NCI-H2227 (cell line): ENCODE data around the gene RPL37A.

Experiments used
- DNase-seq: peaks from one replicate; lab custom pipeline; 2025; ENCODE audit not compliant: unreplicated experiment; lab: John Stamatoyannopoulos, UW

Gene RPL37A

DNA sequence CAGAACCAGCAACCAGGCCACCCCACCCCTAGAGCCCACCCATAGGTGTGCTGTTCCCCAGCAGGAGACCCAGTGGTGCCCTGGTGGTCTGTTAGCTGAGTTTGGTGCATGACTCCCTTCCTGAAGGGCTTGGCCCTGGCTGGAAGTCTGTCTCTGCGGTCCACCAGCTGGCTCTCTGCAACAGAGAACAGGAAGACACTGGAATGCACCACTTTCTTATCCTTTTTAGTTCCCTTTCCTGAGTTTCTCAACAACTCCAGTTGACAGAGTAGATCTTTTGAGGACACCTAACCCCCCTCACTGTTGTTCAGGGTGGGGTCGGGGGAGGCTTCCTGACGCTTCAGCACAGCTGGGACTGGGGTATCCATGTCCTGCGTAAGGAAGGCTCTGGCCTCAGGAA, 11.9 kb upstream of the RPL37A start:
- DNase-seq = no peak

DNA sequence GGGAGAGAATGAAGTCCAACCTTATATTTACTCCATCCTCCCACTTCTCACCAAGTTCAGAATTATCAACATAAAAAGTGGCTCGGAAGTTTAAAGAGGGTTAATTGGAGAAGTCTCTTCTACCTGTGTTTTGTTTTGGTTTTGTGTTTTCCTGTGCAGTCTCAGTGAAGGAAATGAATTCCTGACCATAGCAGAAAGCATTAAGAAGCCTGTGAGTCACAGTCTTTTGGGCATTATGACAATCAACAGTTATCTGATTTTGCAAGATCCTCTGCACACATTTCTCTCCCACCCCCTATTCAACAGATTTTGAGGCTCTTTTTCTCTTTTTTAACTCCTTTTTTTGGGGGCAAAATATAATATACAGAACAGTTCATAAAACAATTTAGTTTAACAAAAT, 8.6 kb upstream of the RPL37A start:
- no peak for DNase-seq

DNA sequence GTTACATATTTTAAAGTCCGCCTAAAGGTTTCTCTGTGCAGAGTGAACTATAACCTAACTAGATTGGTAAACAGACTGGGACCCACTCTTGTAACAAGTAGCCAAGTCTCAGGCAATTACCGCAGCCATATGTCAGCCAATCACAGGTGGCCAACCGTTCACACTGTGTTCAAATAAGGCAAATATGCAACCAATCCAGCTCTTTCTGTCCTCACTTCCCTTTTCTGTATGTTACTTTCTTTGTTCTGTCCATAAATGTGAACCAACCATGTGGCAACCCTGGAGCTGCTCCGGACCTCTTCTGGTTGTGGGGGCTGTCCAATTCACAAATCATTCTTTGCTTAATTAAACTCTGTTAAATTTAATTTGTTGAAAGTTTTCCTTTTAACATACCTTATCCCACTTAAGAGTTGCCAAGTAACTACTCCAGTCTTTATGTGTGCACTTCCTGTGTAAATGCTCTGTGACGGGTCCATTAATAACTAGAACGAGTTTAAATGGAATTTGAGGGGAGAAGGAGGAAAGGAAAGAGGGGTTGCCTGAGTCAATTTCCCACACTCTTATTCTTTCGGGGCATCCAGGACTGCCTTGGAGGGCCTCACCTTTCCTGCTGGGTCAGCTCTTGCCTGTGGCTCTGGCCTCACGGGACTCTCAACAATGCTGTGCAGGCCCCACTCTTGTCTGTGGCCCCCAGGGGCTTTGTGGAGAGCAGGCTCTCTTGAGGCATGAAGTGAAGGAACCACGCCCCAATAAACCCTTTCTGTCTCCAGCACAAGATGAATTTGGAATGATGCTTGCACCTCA, 6.6 kb upstream of the RPL37A start:
- peak; percentile 58 for DNase-seq

DNA sequence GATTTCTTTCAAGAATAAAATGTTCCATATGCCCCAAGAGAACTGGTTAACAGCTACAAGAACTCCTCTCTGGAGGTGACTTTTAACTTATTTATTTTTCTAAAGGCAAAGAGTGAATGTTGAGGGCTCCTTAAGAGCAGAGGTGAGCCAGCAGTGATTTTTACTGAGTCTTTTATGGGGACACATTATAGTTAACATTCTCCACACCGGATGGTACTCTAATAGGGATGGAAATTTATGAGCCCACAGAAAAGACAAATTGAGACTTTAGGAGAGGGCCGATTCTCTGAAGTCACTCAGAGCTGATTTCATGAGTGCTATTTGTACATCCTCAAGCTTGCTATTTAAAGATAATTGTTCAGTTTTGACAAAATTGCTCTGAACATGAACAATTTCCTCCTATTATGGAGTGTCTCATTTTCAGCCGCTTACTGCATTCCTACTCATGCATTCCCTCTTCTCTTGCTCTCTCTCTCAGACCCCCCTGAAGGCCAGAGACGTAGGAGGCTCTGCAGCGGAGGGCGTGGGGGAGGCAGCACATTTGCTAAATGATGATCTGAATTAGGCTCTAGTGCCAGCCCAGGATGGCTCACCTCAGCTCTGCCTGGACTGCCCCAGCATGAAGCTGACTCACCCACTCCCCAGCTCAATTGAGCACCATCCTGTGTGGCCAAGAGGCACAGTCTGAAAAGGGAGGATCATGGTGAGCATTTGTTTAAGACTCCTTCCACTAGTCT, 5.9 kb upstream of the RPL37A start:
- DNase-seq = peak; percentile 86

DNA sequence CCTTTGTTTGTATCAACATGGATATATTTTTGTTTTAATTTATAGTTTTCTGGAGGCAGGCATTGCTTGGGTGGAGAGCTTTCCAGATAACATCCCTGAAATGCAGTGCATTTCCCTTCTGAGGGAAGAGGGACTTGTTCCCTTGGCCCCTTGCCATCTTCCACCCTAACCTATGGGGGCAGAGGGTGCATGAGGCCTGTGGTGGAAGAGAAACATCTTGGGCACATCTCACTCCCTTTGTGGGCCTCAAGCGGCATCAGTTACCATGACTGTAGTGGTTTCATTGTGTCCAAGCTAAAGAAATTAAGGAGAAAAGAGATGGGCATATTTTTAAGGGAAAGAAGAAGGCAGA, 5.3 kb upstream of the RPL37A start:
- peak; percentile 39 for DNase-seq

DNA sequence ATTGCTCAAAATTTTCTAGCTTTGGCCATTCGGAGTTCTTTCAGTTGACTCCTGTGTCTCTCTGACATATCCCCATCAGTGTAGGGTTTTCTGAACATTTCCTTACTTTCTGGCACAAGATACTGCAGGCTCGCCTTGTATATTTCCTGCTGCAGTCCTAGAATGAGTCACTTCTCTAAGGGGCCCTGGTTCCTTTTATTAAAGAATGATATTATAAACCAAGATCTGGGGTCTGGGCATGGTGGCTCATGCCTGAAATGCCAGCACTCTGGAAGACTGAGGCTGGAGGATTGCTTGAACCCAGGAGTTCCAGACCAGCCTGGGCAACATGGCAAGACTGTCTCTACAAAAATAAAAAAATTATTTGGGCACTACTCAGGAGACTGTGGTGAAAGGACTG, 3.0 kb upstream of the RPL37A start:
- DNase-seq = no peak

DNA sequence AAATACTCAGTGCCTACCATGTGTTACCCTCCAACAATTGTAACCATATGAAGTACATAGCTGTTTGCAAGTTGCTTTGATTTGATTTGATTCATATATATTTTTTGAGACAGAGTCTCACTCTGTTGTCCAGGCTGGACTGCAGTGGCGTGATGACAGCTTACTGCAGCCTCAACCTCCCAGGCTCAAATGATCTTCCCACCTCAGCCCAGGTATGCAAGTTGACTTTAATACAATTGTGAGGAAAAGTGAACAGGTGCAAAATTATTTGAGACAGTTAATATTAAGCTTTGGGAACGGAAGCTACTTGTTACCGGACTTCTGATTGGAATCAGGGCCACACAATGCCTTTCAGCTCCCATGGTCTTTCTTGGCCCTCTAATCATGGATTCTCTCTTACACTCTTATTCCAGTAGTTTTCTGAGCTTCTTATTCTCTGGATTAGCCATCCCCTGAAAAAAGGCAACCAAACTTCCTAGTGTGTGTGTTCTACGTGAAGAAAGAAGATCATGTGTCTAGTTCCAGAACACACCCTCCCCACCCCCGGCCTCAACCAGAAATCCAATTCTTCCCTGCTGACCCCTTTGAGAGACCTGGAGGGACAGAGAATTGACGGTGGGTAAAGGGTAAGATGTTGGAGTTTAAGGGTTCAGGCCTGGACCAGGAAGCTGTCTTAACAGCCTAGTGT, 1.1 kb upstream of the RPL37A start:
- no peak for DNase-seq

DNA sequence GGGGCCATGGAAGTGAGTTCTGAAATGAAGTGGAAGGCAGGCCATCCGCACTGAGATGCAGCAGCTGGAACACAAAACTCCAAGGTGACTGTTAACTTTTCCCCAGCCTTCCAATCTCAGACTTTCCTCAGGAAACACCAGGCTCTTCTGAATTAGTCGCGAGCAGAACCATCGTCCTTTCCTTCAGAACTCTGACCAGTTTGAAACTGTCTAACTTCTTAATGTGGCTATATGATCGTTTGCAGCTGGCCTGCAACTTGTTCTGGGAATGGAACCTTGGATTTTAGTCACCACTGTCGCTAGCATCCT, 620 bp upstream of the RPL37A start:
- DNase-seq = peak; percentile 38

DNA sequence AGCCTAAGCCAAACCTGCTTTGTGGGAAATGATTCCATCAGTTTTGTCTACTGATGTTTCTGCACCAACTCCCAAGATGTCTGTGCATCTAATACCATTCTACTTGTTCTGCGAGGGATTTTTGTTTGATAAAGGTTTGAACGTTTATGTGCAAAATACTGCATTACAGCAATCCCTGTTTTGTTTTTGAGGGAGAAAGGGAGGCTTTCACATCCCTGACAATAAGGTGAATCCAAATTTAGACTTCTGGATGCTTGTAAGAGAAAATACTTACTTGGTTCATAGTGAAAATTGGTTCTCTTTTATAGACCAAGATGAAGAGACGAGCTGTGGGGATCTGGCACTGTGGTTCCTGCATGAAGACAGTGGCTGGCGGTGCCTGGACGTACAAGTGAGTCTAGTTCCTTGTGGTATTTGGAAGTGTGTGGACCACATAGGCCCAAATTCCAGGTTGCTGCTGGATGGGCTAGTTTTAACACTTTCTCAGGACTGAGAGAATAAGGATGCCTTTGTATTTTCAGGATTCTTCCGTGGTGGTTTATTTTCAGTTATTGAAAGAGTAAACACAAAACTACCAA, 1.1 kb downstream of the RPL37A start:
- no peak for DNase-seq

DNA sequence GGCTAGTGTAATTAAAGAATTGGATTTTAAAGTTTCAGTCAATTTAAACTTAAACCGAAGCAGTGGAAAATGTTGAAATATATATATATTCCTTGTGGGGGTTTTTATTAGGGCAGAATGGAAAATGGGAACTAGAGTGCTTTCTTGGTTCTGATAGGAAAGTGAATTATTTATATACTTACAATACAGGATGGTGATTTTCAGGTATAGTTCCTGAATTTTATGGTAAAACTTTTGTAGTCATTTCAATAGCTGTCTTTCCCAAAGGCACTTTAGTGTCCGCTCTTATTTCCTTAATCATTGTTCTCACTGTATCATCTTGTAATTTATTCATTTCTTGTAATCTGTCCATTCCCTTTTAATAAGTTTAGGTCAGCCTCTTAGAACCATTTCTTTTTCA, 1.9 kb downstream of the RPL37A start:
- no peak for DNase-seq

DNA sequence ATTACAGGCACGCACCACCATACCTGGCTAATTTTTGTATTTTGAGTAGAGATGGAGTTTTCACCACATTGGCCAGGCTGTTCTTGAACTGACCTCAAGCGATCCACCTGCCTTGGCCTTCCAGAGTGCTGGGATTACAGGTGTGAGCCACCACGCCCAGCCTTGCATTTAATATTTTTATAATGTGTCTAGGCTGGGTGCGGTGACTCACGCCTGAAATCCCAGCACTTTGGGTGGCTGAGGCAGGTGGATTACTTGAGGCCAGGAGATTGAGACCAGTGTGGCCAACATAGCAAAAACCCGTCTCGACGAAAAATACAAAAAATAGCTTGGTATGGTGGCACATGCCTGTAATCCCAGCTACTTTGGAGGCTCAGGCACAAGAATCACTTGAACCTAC, 3.2 kb downstream of the RPL37A start:
- no peak for DNase-seq

DNA sequence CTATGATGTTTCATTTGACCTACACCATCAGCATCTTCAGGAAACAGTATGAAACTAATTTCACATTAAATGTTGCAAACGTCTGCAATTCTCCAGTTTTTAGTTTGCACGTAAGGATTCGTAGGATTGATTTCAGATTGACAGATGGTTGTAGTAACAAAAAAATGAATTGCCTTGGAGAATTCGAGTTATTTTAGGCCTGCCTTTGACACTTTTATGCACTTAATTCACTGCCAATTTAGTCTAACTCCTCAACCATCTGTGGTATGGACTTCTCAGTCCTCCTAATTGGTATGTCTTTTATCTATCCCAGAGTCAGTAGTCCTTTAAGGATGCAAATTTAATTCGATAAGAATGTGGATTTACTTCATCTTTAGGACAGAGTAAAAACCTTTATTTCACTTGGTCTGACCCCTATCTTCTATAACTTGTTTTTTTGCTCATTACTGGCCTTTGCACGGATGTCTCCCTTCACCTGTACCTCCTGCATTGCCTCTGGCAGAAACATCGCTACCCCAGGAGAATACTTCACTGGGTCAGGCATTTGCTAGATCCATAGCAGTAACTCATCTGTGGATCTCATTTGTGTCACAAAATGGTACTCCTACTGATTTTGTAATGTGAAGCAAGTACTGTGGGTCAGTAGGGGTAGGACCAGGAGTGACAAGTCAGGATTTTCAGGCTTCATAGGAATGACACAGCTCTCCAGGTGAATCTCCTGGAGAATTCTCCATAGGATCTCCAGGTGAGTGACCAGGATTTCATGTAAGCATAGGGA, 3.9 kb downstream of the RPL37A start:
- no peak for DNase-seq

DNA sequence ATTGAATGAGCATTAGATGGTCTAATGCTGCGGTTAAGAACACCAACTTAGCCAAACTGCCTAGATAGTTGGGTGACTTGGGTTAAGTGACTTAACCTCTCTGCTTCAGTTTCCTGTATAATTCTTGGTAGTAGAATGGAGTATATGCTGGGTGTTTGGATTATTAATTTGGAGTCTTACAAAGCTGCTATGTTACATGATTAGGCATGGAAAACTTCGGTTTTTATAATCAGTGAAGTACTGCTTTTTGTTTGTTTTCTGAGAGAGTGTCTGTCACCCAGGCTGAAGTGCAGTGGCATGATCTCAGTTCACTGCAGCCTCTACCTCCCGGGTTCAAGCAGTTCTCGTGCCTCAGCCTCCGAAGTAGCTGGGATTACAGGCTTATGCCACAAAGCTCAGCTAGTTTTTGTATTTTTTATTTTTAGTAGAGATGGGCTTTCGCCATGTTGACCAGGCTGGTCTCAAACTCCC, 4.5 kb downstream of the RPL37A start:
- DNase-seq = no peak

DNA sequence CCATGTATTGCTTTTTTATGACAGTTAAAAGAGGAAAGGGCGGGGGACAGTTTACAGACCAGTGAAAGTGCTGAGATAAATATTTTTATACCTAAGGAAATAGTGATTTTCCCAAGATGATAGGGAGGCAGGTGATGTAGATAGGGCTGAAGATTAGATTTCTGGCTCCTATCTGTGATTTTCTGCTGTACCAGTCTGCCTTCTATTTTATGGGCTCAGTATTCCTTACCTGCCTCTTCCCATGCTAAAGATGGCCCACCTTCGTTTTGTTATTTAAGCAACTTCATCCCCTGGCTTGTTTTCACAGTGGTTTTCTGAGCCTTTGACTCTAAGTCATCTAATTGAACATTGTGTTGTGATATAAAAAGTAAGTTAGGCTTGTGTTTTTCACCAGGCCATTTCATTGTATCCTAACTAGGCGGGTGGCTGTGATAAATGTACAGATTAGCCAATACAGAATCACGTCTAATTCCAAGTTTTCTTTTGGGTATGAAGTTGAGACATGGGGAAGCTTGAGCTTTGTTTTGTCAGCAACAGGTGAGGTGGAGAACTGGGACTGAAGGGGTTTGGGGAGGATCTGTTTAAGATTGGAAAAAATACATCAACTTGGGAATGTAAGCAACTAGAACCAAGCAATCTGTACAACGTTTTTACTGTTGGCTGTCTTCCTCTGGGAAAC, 5.2 kb downstream of the RPL37A start:
- no peak for DNase-seq

DNA sequence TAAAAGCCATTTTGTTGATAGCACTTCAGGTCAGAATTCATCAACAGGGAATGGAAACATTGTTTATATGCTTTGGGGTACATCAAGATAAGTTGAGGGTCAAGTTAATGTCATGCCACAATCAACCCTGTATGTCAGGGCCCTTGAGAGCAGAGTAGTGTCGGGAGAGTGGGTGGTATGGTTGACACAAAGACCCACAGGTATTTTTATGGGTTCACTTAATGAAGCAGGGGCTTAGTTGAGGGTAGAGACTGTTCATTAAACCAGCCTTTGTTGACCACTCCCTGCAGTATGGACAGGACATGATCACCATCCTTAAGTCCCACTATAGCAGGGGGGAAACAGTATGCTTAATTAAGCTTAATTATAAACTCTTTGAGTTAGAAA, 5.7 kb downstream of the RPL37A start:
- DNase-seq = no peak

DNA sequence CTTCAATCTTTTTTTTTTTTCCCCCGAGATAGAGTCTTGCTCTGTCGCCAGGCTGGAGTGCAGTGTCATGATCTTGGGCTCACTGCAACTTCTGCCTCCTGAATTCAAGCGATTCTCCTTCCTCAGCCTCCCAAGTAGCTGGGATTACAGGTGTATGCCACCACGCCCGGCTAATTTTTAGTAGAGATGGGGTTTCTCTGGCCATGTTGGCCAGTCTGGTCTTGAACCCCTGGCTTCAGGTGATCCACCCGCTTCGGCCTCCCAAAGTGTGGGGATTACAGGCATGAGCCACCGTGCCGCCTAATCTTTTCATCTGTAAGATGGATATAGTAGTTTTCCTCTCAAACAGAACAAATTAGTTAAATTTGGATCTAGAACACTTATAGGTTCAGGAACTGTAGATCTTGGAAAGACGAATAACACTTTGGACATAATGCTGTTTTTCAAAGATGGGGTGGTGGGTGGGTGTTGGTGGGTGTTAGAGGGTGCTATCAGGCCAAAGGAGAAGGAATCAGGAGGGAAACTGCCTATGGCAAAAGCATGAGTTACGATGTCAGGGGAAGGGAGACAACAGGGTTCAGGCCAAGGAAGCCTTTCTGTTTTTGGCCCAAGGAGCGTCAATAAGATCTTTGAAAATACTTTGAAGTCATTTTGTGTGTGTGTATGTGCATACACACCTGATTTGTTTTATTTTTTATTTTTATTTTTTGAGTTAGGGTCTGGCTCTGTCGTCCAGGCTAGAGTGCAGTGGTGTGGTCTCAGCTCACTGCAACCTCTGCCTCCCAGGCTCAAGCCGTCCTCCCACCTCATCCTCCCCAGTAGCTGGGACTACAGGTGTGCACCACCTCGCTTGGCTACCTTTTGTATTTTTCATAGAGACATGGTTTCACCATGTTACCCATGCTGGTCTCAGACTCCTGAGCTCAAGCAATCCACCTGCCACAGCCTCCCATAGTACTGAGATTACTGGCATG, 6.8 kb downstream of the RPL37A start:
- no peak for DNase-seq

DNA sequence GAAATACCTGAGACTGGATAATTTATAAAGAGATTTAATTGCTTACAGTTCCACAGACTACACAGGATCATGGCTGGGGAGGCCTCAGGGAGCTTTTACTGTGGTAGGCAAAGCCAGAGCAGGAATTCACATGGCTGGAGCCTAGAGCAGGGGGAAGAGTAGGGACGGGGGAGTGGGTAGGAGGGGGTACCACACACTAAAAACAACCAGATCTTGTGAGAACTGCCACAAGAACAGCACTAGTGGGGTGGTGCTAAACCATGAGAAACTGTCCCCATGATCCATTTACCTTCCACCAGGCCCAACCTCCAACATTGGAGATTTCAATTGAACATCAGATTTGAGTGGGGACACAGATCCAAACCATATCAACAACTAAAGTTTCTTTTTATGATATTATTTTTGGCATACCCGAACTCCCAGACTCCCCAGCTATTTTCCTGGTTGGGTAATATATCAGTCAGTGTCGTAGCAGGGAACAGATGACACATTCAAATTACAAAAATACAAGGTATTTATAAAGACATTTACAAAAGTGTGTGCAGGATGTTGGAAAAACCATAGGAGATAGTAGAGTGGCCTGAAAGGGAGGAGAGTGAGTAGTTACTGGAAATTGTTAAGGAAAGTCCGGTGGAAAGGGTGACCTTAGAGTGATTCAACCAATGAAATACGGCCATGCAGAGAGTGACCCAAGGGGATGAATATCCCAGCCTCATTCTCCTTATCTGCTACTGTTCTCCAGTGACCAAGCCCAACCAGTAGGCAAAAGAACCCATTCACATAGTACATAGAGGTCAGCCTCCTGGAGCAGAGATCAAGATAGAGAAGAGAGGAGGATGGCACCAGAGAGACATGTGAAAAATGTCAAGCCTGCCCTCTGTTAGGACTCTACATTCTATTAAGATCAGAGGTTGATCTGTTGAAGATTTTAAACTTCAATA, 8.8 kb downstream of the RPL37A start:
- DNase-seq = no peak

DNA sequence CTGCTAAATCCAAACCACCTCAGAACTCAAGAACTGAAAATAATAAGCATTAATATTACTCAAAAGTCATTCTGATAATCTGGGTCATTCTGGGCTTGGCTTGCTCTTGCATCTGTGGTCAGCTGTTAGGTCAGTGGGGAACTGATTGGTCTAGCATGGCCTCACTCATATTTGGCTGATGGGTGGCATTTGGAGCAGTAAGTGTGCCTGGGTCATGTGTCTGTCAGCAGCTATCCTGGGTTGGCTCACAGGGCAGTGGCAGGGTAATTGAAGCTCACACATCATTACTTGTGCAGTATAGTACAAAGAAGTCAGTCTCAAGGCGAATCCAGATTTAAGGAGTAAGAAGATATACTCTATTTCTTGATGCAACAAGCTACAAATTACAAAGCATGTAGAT, 9.6 kb downstream of the RPL37A start:
- no peak for DNase-seq
